ENCODE results near the gene WNT7B. TPM values are rescaled to one million over a fixed set of nuclear protein-coding genes. Genes with fewer than 3 reads are reported as not detected.

WNT7B gene
- total RNA-seq, 1 donor from 2014 or later: not detected

DNA sequence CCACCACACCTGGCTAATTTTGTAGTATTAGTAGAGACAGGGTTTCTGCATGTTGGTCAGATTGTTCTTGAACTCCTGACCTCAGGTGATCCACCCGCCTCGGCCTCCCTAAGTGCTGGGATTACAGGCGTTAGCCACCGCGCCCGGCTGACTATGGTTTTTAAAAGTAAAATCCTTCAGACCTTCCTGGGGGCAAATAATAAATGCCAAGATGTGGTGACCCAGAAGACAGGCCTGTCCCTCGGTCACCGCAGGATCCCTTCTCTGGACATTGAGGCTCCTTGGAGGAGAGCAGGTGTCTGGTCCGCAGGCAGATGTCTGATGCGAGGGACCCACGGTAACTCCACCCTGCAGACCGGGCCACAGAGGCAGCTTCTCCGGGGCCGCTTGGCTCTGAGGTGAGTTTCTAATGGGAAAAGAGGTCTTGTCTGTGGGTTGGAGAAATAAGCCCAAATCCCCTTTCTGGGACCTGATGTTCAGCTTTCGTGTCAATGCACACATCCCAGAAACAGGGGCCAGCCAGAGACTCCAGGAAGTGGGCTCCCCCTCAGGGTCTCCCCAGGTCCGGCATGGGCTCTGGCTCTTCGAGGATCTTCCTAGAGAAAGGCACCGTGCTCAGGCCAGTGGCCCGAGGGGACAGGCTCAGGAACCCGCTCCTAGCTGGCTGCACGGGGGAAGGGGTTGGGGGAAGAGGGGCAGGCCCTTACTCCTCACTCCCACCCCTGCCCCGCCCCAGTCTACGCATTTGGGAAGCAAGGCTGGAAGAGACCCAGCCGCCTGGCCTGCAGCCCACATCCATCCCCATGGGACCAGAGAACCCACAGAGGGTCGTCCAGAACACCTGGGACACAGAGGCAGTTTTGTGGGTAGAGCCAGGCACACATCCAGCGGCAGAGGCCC, 100.6 kb downstream of the WNT7B start:
- Histone ChIP-seq H3K4me3 (no peak overlapping the region), H3K36me3 (no peaks in the 10 kb centered on the region), H3K27ac (no peak overlapping the region), H3K27me3 (no peaks in the 10 kb centered on the region), H3K9me3 (peaks cover 0 to 4% of the 10 kb centered on the region in 2 donors), H3K4me1 (no peaks in the 10 kb centered on the region)
- DNase-seq (ENCODE audit: low spot score in 2 of 2): peak in 1 of 2 donors; percentile 44
- intact Hi-C loops (cut with DNase I): no loop called here
- TF ChIP-seq CTCF (IDR thresholded peaks at IDR 0.05): no peak

GRCh38 chr22:45872659-45873263, 104.2 kb downstream of the WNT7B start:
- Histone ChIP-seq H3K36me3 (no peaks in the 10 kb centered on the region), H3K4me1 (no peaks in the 10 kb centered on the region), H3K4me3 (no peak overlapping the region), H3K27ac (no peak overlapping the region), H3K27me3 (peaks cover 2% of the 10 kb centered on the region), H3K9me3 (peaks cover 0 to 4% of the 10 kb centered on the region in 2 donors)
- intact Hi-C loops (cut with DNase I): no loop called here
- DNase-seq (ENCODE audit: low spot score in 2 of 2): no peak
- TF ChIP-seq CTCF (IDR thresholded peaks at IDR 0.05): no peak

DNA sequence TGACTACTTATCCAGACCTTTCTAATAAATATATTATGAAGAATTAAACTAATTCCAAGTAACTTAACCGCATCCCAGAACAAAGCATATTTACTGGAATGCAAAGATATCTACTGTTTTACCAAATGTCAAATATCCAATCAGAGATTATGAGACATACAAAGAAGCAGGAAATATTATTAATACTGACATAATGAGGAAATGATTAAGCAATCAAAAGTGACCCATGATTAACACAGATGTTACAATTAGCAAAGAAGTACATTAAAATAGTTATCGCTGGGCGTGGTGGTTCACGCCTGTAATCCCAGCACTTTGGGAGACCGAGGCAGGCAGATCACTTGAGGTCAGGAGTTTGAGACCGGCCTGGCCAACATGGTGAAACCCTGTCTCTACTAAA, 105.2 kb downstream of the WNT7B start:
- no peaks in the 10 kb centered on the region for H3K36me3 ChIP-seq
- H3K9me3 ChIP-seq: peaks cover 0 to 4% of the 10 kb centered on the region in 2 donors
- no peak for DNase-seq (ENCODE audit: low spot score in 2 of 2)
- H3K27ac ChIP-seq: no peak overlapping the region
- peaks cover 13% of the 10 kb centered on the region for H3K27me3 ChIP-seq
- no peak for TF ChIP-seq CTCF (IDR thresholded peaks at IDR 0.05)
- H3K4me3 ChIP-seq: no peak overlapping the region
- H3K4me1 ChIP-seq: peaks cover 7% of the 10 kb centered on the region in 2 donors
- intact Hi-C loops (cut with DNase I): no loop called here

Other genes starting within 250 kb of the WNT7B start
- gene PPARA, start 173.4 kb upstream of the WNT7B start, total RNA-seq: 20.1 TPM